ENCODE data around the gene VN1R2.
"Not testable (repeated sequence)": the region's sequence is repeated elsewhere in the genome, so short reads cannot be mapped to it uniquely, and the experiment has no call there.

Gene VN1R2, protein sequence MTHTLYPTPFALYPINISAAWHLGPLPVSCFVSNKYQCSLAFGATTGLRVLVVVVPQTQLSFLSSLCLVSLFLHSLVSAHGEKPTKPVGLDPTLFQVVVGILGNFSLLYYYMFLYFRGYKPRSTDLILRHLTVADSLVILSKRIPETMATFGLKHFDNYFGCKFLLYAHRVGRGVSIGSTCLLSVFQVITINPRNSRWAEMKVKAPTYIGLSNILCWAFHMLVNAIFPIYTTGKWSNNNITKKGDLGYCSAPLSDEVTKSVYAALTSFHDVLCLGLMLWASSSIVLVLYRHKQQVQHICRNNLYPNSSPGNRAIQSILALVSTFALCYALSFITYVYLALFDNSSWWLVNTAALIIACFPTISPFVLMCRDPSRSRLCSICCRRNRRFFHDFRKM

DNA sequence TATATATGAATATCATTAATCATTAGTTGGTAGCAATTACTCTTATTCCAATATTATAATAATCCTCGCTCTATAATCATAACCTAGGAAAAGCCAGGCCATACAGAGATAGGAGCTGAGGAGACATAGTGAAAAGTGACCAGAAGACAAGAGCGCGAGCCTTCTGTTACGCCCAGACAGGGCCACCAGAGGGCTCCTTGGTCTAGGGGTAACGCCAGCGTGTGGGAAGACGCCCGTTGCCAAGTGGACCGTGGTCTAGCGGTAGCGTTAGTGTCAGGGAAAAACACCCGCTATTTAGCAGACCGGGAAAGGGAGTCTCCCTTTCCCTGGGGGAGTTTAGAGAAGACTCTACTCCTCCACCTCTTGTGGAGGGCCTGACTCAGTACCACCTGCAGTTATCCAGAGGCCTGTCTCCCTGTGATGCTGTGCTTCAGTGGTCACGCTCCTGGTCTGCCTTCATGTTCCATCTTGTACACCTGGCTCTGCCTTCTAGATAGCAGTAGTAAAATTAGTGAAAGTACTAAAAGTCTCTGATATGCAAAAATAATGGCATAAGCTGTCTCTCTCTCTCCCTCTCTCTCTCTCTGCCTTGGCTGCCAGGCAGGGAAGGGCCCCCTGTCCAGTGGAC, at the start of gene VN1R2:
TSS of gene VN1R2 (plus strand) at position 578 of the 628 bp plus-strand sequence. CDS start 84 bp downstream, outside the sequence.
- not testable (repeated sequence) for DNase-seq

DNA sequence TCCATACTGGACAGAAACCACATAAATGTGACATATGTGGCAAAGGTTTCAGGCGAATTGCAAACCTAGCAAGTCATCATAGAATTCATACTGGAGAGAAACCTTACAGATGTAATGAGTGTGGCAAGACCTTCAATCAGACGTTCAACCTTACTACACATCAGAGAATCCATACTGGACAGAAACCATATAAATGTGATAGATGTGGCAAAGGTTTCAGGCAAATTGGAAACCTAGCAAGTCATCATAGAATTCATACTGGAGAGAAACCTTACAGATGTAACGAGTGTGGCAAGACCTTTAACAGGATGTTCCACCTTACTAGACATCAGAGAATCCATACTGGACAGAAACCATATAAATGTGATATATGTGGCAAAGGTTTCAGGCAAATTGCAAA, 46.5 kb upstream of the VN1R2 start:
- DNase-seq, result not testable (repeated sequence)

- no peak for DNase-seq
Measured at GRCh38 chr19:53212703-53213320, 45.3 kb upstream of the VN1R2 start.

GRCh38 chr19:53222716-53223115, 35.4 kb upstream of the VN1R2 start:
- not testable (repeated sequence) for DNase-seq

DNA sequence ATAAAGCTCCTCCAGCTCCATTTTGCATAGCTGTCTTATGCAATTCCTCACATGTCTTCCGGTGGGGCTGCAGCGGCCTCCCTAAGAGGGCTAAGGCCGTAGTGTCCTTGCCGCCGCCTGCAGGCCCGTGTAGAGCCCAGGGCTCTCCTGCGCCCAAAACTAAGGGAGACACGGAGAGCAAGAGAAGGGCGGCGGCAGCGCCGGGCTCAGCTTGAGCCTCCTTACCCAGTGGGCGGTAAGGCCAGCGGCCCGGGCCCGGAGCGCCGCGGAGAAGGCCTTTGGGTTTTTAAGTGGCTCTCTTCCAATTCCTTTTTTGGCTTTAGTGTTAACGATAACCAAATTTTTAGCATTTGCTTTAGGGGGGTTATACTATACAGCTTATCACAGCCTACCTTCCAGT, 33.5 kb upstream of the VN1R2 start:
- DNase-seq, result no peak

DNA sequence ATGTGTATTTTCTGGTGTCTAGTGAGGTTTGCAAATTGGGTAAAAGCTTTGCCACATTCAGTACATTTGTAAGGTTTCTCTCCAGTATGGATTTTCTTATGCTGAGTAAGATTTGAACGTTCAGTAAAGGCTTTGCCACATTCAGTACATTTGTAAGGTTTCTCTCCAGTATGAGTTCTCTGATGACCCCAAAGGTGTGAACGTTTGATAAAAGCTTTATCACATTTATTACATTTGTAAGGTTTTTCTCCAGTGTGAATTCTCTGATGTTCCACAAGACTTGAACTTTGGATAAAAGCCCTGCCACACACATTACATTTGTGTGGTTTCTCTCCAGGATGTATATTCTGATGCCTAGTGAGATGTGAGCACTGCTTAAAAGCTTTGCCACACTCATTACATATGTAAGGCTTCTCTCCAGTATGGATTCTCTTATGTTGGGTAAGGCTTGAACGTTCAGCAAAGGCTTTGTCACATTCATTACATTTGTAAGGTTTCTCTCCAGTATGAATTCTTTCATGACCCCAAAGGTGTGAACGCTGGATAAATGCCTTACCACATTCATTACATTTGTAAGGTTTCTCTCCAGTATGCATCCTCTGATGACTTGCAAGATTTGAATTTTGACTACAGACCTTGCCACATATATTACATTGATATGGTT, 20.8 kb upstream of the VN1R2 start:
- no peak for DNase-seq

GRCh38 chr19:53246498-53246897, 11.6 kb upstream of the VN1R2 start:
- DNase-seq, result no peak

DNA sequence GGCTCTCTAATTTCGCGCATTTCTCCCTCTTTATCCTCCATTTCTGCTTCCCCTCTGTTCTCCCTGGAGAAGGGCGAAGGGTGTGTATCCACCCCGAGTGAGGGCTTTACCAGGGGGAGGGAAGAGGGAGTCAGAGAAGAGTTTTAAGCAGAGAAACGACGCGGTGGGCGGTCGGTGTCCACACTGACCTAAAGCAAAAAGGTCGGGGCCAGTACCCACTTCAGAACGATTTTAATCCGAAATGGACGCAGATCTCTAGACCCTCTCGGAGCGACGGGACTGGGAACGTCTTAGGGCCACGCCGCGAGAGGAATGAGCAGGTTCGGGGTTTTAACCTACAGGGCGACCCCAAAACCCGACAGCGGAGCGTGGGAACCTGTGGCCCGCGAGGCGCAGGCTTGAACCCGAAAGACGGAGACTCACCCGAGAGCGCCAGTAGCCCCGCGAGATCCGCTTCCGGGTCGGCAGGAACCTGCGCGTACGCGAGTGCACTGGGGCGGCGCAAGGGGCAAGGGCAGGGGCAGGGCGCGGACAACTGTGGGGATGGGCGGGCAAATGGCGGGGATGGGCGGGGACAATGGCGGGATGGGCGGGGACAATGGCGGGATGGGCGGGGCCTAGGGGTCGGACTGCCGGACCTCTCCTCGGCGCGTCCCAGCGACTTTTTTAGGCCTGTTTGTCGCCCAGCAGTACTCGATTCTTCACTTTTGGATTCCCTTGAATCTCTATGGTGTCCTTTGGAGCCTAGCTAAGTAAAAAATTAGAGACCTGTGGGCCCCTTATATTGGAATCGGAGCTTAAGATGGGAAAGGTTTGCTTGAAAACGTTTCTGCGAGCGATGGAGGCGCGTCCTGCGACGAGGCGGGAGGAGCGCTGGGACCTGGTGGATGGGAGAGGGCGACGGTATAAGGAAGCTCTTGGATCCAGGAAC, 3.4 kb upstream of the VN1R2 start, which contains the start of gene ZNF677:
TSS of gene ZNF677 (minus strand) at position 463 of the 931 bp plus-strand sequence. CDS start 3,323 bp downstream, outside the sequence.
- peak; percentile 57 to 74 for DNase-seq

DNA sequence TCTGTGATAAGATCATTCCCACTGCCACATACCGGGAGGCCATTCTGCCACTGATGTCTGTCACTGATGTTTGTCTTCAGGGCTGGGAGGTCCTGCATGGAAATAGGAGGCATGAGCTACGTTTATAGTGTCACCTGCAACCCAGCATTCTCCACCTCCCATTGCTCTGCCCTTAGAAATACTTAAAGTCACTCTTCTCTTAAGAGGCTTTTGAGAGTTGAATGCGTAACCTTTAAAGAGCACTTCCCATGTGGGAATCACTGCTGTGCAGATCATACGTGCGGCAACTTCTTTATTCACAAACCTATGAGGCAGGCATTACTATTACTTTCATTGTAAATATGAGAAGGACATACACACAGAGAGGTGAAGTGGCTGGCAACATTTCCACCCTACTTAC, 9.5 kb downstream of the VN1R2 start, which contains the start of gene VN1R4:
TSS of gene VN1R4 (minus strand) at position 101 of the 400 bp plus-strand sequence. CDS start at position 43, 58 bp downstream.
- not testable (repeated sequence) for DNase-seq

DNA sequence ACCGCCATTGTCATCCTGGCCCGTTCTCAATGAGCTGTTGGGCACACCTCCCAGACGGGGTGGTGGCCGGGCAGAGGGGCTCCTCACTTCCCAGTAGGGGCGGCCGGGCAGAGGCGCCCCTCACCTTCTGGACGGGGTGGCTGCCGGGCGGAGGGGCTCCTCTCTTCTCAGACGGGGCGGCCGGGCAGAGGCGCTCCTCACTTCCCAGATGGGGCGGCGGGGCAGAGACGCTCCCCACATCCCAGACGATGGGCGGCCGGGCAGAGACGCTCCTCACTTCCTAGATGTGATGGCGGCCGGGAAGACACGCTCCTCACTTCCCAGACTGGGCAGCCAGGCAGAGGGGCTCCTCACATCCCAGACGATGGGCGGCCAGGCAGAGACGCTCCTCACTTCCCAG, 11.8 kb downstream of the VN1R2 start:
- DNase-seq, result not testable (repeated sequence)

GRCh38 chr19:53272044-53272443, 14.0 kb downstream of the VN1R2 start:
- DNase-seq, result no peak

GRCh38 chr19:53275480-53275879, 17.4 kb downstream of the VN1R2 start:
- no peak for DNase-seq

DNA sequence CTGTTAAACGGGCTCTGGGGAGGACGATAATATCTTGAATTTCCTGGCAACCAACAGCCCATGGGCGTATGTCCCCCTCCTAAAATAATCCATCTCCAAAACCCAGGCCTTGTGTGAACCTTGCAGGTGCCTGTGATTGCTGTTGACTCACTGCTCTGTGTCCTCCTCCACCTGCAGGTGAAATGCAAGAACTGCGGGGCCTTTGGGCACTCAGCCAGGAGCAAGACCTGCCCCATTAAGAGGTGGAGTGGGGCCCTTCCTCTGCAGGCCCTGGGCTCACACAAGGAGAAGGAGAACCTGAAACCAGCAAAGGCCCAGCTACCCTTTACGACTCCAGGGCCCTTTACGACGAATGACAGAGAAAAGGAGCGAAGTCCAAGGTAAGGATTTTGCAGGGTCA, 23.9 kb downstream of the VN1R2 start:
- DNase-seq, result peak in 1 of 2 donors; percentile 3

DNA sequence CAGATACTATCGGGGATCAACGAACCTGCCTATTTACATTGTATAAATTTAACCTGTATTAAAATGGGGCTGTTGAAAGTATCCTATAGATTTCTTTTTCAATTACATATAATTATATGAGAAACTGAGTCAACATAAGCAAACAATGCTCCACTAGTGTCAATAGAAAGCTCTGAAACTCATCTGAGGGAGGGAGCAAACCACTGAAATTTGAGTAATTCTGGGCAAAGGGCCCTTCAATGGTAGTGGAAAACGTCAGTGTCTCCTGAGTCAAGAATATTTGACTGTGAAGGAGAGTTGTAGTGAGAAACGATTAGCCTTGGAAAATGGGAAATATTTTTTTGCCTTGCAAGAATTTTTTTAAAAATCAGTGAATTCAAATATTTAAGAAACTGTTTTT, 27.0 kb downstream of the VN1R2 start:
- DNase-seq, result no peak

- DNase-seq, result no peak
Measured at GRCh38 chr19:53290758-53291549, 32.9 kb downstream of the VN1R2 start.

DNA sequence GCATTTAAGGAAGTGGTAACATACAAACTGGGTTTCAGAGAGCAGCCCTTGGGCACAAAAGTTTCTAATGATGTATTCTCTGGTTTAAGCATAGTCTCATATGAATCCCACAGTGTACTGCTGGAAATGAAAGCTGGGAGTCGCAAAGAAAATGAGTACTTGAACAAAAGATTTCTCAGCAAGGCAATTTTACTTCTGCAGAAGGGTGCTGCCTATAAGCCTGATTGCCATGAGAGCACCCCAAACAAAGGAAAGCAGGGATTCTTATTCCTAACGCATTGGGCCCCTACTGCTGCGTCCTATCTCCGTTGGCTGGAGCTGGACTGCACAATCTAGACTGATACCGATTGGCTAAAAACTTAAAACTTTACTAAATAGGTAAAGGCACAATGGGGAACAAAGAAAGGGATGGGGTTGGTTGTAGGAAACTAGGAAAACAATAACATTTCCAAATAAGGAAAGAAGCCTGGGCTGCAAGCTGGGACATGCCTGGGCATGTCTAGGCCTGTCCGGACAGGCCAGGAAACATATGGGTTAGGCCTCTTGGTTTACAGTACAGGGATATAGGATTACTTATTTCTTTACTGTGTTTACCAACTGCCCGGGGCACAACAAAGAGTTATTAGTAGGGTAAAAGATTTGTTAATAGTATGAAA, 36.8 kb downstream of the VN1R2 start:
- no peak for DNase-seq

DNA sequence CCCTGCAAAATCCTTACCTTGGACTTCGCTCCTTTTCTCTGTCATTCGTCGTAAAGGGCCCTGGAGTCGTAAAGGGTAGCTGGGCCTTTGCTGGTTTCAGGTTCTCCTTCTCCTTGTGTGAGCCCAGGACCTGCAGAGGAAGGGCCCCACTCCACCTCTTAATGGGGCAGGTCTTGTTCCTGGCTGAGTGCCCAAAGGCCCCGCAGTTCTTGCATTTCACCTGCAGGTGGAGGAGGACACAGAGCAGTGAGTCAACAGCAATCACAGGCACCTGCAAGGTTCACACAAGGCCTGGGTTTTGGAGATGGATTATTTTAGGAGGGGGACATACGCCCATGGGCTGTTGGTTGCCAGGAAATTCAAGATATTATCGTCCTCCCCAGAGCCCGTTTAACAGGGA, 43.2 kb downstream of the VN1R2 start:
- not testable (repeated sequence) for DNase-seq

DNA sequence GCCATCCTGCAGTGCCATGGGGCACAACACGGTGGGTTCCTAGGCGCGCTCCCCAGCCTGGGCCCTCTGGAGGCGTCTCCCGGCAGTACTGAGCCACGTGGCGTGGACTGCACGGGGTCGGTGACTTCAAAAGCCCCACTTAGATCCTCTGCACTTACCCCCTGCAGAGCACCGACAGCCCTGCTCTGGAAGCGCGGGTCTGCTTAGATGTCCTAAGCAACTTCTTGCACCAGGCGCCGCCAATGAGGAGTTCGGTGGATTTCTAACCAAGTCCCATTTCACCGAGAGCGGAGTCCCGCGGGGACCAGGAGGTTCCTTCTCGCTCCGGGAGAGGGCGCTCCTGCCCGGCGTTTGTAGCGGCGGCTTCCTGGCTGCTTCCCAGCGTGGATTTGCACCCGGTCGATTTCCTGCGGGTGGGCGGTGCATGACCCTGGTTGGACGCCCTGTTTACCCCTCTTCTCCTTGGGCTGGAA, 50.3 kb downstream of the VN1R2 start:
- DNase-seq, result no peak

All from stimulated activated CD4-positive, alpha-beta T cell treated with anti-CD3 and anti-CD28 coated beads, Interleukin-2, amount 100 ng/mL, for 48 hours (primary cell).